Measurements from ENCODE around the gene ZNF493.

ZNF493 gene

GRCh38 chr19:21396893-21397572 lies at the start of gene ZNF493:
ZNF493 (plus strand) TSS chr19:21397133; CDS start chr19:21397238, 105 bp downstream.
- H3K9me3 Mint-ChIP-seq = peaks cover 4 to 8% of the 10 kb centered on the region in 2 donors
- peak within 1 kb of the TSS; percentile 94 for H3K27ac Mint-ChIP-seq
- H3K27me3 Mint-ChIP-seq = peaks cover 0 to 5% of the 10 kb centered on the region in 2 donors
- peak within 1 kb of the TSS; percentile 97 to 98 for H3K4me3 Mint-ChIP-seq
- H3K36me3 Mint-ChIP-seq = peaks cover 19 to 34% of the 10 kb centered on the region in 2 donors
- peak; percentile 100 for ATAC-seq (replicated peaks)
- DNase-seq = peak; percentile 93
- peaks cover 8 to 23% of the 10 kb centered on the region in 2 donors for H3K4me1 Mint-ChIP-seq

DNA sequence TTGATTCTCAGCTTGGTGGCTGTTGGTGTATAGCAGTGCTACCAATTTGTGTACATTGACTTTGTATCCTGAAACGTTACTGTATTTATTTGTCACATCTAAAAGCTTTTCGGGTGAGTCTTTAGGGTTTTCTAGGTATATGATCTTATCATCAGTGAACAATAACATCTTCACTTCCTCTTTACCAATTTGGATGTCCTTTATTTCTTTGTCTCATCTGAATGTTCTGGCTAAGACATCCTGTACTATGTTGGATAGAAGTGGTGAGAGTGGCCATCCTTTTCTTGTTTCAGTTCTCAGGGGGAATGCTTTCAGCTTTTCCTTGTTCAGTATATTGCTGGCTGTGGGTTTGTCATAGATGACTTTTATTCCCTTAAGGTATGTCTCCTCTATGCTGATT lies 44.1 kb upstream of the ZNF493 start:
- Mint-ChIP-seq H3K4me3 (no peak overlapping the region), H3K27ac (no peak overlapping the region), H3K27me3 (no peaks in the 10 kb centered on the region), H3K4me1 (peaks cover 2 to 6% of the 10 kb centered on the region in 2 donors), H3K9me3 (peaks cover 9 to 12% of the 10 kb centered on the region in 2 donors), H3K36me3 (peaks cover 0 to 3% of the 10 kb centered on the region in 2 donors)
- no peak for ATAC-seq (replicated peaks)
- DNase-seq = no peak

- Mint-ChIP-seq H3K9me3 (peaks cover 0 to 2% of the 10 kb centered on the region in 2 donors), H3K27me3 (no peaks in the 10 kb centered on the region), H3K4me1 (peaks cover 2 to 5% of the 10 kb centered on the region in 2 donors), H3K4me3 (peak within 1 kb of the TSS; percentile 98 to 100), H3K36me3 (peaks cover 14 to 17% of the 10 kb centered on the region in 2 donors), H3K27ac (peak within 1 kb of the TSS; percentile 99)
- DNase-seq (peak; percentile 87), ATAC-seq (replicated peaks) (peak; percentile 98)
Observed at GRCh38 chr19:21358768-21359451, 38.0 kb upstream of the ZNF493 start, which contains the start of gene ZNF738. ZNF738 (plus strand) TSS chr19:21359000; CDS start chr19:21359141, 141 bp downstream.

- ATAC-seq (replicated peaks) = no peak
- H3K27me3 Mint-ChIP-seq = no peaks in the 10 kb centered on the region
- peaks cover 2 to 5% of the 10 kb centered on the region in 2 donors for H3K4me1 Mint-ChIP-seq
- no peak overlapping the region for H3K4me3 Mint-ChIP-seq
- H3K27ac Mint-ChIP-seq = no peak overlapping the region
- peaks cover 0 to 4% of the 10 kb centered on the region in 2 donors for H3K9me3 Mint-ChIP-seq
- no peak for DNase-seq
- peaks cover 42 to 43% of the 10 kb centered on the region in 2 donors for H3K36me3 Mint-ChIP-seq
Observed at GRCh38 chr19:21362291-21362690, 34.6 kb upstream of the ZNF493 start.

DNA sequence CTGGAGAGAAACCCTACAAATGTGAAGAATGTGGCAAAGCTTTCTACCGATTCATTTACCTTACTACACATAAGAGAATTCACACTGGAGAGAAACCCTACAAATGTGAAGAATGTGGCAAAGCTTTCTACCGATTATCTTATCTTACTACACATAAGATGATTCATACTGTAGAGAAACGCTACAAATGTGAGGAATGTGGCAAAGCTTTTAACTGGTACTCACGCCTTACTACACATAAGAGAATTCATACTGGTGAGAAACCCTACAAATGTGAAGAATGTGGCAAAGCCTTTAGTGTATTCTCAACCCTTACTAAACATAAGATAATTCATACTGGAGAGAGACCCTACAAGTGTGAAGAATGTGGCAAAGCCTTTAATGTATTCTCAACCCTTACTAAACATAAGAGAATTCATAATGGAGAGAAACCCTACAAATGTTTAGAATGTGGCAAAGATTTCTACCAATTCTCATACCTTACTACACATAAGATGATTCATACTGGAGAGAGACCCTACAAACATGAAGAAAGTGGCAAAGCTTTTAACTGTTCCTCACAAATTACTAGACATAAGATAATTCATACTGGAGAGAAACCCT lies 12.9 kb upstream of the ZNF493 start:
- no peak overlapping the region for H3K27ac Mint-ChIP-seq
- H3K4me3 Mint-ChIP-seq = no peak overlapping the region
- H3K36me3 Mint-ChIP-seq = peaks cover 50 to 67% of the 10 kb centered on the region in 2 donors
- peaks cover 38 to 40% of the 10 kb centered on the region in 2 donors for H3K9me3 Mint-ChIP-seq
- DNase-seq (no peak), ATAC-seq (replicated peaks) (no peak)
- no peaks in the 10 kb centered on the region for H3K27me3 Mint-ChIP-seq
- no peaks in the 10 kb centered on the region for H3K4me1 Mint-ChIP-seq

- ATAC-seq (replicated peaks) = no peak
- Mint-ChIP-seq H3K27ac (no peak overlapping the region), H3K4me1 (peaks cover 8 to 23% of the 10 kb centered on the region in 2 donors), H3K9me3 (peaks cover 8 to 10% of the 10 kb centered on the region in 2 donors), H3K27me3 (peaks cover 0 to 5% of the 10 kb centered on the region in 2 donors), H3K36me3 (peaks cover 18 to 30% of the 10 kb centered on the region in 2 donors), H3K4me3 (peak overlapping the region in 1 of 2 donors; percentile 6)
- DNase-seq = no peak
Observed at GRCh38 chr19:21396121-21396520, 812 bp upstream of the ZNF493 start.

DNA sequence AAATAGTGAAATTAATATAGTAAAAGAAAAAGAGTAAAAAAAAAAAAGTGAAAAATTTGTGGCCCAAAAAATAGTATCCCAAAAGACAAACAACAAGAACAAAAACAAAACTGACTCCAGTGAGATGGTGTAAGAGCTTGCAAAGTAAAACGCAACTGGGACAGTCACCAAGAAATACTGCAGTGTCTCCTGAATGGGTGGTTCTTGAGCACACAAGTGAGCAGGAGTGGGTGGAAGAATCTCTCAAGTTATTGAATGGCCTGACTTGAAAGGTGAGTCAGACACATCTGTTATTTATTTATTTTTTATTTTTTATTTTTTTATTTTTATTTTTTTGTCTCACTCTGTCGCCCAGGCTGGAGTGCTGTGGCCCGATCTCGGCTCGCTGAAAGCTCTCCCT lies 1.9 kb downstream of the ZNF493 start:
- no peak overlapping the region for H3K27ac Mint-ChIP-seq
- DNase-seq = no peak
- H3K36me3 Mint-ChIP-seq = peaks cover 32 to 48% of the 10 kb centered on the region in 2 donors
- peaks cover 5% of the 10 kb centered on the region in 2 donors for H3K9me3 Mint-ChIP-seq
- no peak overlapping the region for H3K4me3 Mint-ChIP-seq
- no peak for ATAC-seq (replicated peaks)
- no peaks in the 10 kb centered on the region for H3K27me3 Mint-ChIP-seq
- H3K4me1 Mint-ChIP-seq = peaks cover 14 to 31% of the 10 kb centered on the region in 2 donors

DNA sequence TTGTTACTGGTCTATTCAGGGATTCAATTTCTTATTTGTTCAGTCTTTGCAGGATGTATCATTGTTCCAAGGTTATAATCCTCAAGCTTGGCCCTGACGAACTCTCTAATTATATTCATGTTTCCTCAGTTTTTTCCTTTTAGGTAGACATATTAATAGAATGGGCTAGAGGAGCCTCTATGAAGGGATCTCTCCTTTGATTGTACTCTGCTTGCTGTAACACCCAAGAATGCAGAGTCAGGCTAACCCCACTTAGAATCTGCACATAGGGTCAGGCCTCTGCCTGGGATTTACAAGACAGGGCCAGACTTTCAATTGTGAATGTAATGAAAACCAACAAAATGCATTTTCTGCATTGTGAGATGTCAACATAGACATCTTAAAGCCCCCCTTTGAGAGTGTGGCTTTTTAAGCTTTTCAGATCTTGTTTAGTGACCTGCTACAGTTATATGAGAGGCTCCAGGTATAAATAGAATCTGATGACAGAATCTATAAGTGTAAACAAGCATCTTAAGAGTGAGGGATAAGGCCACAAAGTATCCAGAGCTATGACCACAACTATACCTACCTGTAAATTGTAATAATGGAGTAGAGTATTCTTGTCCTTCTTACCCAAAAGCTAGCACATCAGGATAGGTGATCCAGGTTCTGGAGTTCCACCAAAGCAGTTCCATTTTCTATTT lies 5.5 kb downstream of the ZNF493 start:
- no peak for DNase-seq
- peaks cover 41 to 61% of the 10 kb centered on the region in 2 donors for H3K36me3 Mint-ChIP-seq
- peaks cover 3 to 5% of the 10 kb centered on the region in 2 donors for H3K9me3 Mint-ChIP-seq
- no peak overlapping the region for H3K4me3 Mint-ChIP-seq
- no peaks in the 10 kb centered on the region for H3K27me3 Mint-ChIP-seq
- no peak for ATAC-seq (replicated peaks)
- peaks cover 12 to 24% of the 10 kb centered on the region in 2 donors for H3K4me1 Mint-ChIP-seq
- H3K27ac Mint-ChIP-seq = no peak overlapping the region

- Mint-ChIP-seq H3K4me3 (no peak overlapping the region), H3K36me3 (peaks cover 69 to 78% of the 10 kb centered on the region in 2 donors)
Observed at GRCh38 chr19:21410166-21410565, 13.2 kb downstream of the ZNF493 start.

GRCh38 chr19:21422244-21422643 lies 25.3 kb downstream of the ZNF493 start:
- DNase-seq (no peak), ATAC-seq (replicated peaks) (no peak)
- Mint-ChIP-seq H3K4me1 (no peaks in the 10 kb centered on the region), H3K9me3 (peaks cover 31 to 32% of the 10 kb centered on the region in 2 donors), H3K27ac (no peak overlapping the region), H3K36me3 (peaks cover 42 to 69% of the 10 kb centered on the region in 2 donors), H3K27me3 (no peaks in the 10 kb centered on the region), H3K4me3 (no peak overlapping the region)

More at GRCh38 chr19:21410166-21410565, 13.2 kb downstream of the ZNF493 start:
- H3K27me3 Mint-ChIP-seq = no peaks in the 10 kb centered on the region
- no peak for DNase-seq
- ATAC-seq (replicated peaks) = no peak
- no peak overlapping the region for H3K27ac Mint-ChIP-seq
- no peaks in the 10 kb centered on the region for H3K4me1 Mint-ChIP-seq
- H3K9me3 Mint-ChIP-seq = peaks cover 8 to 13% of the 10 kb centered on the region in 2 donors

GRCh38 chr19:21423057-21424041 lies 26.4 kb downstream of the ZNF493 start:
- ATAC-seq (replicated peaks) (no peak), DNase-seq (no peak)
- Mint-ChIP-seq H3K9me3 (peaks cover 26% of the 10 kb centered on the region in 2 donors), H3K27me3 (no peaks in the 10 kb centered on the region), H3K36me3 (peaks cover 32 to 59% of the 10 kb centered on the region in 2 donors), H3K4me1 (no peaks in the 10 kb centered on the region), H3K4me3 (no peak overlapping the region), H3K27ac (no peak overlapping the region)

- DNase-seq = no peak
- Mint-ChIP-seq H3K4me1 (no peaks in the 10 kb centered on the region), H3K27me3 (no peaks in the 10 kb centered on the region), H3K9me3 (peaks cover 11 to 14% of the 10 kb centered on the region in 2 donors), H3K4me3 (no peak overlapping the region), H3K27ac (no peak overlapping the region), H3K36me3 (peaks cover 4 to 10% of the 10 kb centered on the region in 2 donors)
- ATAC-seq (replicated peaks) = no peak
Observed at GRCh38 chr19:21430675-21431074, 33.7 kb downstream of the ZNF493 start.

- Mint-ChIP-seq H3K9me3 (peaks cover 14 to 16% of the 10 kb centered on the region in 2 donors), H3K27ac (no peak overlapping the region), H3K36me3 (peaks cover 4 to 12% of the 10 kb centered on the region in 2 donors), H3K27me3 (no peaks in the 10 kb centered on the region), H3K4me1 (no peaks in the 10 kb centered on the region), H3K4me3 (no peak overlapping the region)
- ATAC-seq (replicated peaks) = no peak
- DNase-seq = no peak
Observed at GRCh38 chr19:21432590-21432989, 35.7 kb downstream of the ZNF493 start.
